ENCODE measurements around the gene PDE4A.

GRCh38 chr19:10418485-10419199 is 1.7 kb upstream of the PDE4A start:
- TF ChIP-seq CTCF (IDR thresholded peaks at IDR 0.05): no peak
- no peak for TF ChIP-seq POLR2AphosphoS5 (IDR thresholded peaks at IDR 0.05)
- no peak for TF ChIP-seq EP300 (IDR thresholded peaks at IDR 0.05)

All from suprapubic skin (tissue), 4 donors.